Muscle of arm (tissue), 12 donors: ENCODE measurements around the gene OPRL1. TPM values are rescaled to one million over a fixed set of nuclear protein-coding genes. Genes with fewer than 3 reads are reported as not detected.

Source experiments
- DNase-seq: peaks from one replicate; pipeline ENCODE4 v3.0.0-alpha.2; 2013
- polyA plus RNA-seq, 12 donors: library from polyadenylated mRNA; unstranded; fragments of 120-200 nt; gene quantifications; one replicate each; pipeline ENCODE4 v1.2.1, GENCODE V29; 2013; ENCODE audit not compliant: insufficient read length in 12 of 12

OPRL1 gene
- polyA plus RNA-seq, 12 donors = 0.82 to 1.5 (median 1.0) TPM; not detected in 2

DNA sequence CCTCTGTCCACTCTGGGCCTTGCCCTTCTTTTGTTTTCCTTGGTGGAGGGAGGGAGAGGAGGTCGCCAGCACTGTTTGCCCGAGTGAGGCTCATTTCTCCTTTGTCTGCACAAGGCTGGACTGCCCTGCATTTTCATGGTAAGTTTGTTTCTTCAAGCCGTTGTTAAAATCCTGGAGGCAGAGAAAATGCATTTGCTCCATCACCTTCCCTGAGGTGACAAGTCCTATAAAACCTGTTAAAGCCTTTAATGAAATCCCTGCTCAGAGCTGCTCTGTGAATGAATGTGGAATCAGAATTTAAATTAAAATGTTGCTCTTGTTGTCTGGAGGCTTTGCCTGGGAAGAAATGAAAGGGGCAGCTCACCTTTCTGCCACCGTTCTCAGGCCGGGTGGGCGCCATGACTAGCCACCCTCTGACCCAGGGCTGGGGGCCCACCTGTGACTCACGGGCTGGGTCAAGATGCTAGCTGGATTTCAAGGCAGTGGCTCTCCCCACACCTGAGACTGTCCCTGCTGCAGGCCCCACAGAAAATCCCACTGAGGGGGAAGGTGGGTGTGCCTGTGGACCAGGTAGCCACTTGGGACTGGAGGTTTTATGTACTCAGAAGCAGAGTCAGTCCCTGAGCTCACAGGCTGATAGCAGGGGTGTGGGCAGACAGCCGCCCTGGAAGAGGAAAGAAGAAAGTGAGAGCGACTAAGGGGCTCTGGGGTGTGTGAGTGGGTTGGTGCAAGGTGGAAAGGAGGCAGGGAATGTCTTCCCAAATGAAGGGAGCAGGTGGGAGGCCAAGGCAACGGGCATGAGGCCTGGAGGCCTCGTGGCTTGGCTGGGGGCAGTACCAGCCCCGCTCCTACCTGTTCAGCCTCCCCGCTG is 60.4 kb downstream of the OPRL1 start:
- DNase-seq = no peak

DNA sequence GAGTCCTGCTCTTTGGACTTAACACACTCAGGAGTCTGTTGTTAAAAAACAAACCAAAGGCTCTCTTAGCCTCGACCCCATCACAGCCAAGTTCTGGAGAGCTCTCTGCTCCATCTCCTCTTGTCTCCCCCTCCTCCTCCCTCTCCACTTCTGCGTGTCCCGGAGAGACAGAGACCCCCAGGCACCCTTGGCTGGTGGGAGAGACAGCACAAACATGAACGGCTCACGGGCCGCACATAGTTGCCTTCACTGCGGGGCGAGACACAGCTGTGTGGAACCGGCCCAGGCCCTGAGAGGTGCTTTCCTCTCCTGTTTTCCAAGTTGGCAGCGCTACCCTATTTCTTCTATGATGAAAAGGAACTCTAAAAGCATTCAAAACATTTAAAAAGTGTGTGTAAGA is 61.1 kb downstream of the OPRL1 start:
- no peak for DNase-seq

DNA sequence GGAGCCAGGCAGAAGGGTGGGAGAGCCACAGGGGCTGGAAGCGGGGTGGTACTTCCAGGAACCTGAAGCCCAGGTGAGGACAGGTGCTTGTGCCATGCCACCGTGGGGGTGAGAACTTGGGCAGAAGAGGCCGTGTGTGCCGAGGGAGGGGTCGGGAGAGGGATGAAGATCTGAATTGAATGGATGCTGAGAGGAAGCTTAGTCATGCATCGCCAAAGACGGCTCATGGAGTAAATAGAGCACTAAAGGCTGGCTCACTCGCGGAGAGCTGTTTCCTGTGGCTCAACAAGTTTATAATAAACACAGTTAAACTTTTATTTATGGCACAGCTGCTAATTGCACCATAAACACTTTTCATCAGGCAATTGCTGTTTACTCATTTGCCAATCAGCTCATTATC is 62.7 kb downstream of the OPRL1 start:
- DNase-seq = no peak

DNA sequence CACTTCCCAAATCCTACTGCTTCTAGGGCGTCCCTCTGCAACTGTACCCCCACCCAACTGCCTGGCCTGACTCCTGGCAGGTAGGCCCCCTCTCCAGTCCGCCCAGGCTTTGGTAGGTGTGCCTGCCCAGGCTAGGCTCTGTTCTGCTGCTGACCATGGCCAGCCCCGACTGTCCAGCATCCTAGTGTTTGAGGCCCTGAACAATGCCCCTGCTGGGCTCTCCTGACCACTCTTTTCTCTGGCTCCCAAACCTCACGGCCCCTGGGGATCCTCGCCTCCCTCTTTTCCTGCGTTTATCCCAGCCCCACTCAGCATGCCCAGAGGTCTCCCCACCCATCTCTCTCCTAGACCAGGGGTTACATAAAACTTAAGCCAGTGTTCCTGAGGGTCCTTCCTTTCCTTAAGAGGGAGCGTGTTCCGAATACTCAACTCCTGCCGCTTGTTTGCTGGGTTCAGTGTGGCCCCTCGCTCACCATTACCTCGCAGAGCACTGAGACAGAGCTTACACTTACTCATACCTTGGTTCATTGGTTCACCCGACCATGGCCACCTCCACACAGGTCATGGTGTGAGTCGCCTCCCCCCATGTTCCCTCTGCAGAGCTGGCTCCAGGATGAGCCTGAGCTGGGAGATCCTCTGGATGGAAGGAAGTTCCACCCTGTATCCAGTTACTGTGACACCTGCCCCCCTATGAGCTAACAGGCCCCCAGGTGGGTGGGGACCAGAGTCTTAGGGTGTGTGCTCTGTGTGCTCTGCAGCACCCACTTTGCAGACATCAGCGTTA is 63.3 kb downstream of the OPRL1 start:
- no peak for DNase-seq

DNA sequence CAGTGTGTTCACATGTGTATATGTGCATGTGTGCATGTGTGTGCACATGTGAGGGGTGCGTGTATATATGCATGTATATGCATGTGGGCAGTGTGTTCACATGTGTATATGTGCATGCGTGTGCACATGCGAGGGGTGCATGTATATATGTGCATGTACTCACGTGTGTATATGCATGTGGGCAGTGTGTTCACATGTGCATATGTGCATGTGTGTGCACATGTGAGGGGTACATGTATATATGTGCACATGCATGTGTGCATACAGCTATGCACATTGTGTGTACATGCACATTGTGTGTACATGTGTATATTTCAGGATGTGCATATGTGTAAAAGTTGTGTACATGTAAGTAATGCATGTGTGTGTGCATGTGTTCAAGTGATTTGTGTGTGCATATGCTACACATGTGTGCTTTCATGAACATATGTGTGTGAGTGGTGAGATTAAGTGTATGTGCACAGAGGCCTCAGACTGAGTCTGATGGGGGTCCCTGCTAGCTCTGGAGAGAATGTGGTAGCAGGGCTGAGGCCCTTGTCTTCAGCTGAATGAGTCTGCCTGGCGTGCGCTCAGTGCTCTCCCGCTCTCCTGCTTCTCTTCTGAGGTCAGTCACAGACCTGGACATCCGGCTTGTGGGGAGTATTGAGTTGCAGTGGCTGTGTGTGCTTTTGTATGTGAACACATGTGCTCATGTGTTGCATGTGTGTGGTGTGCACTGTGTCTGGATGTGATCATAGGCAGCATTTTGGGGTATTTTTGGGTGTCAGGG is 64.4 kb downstream of the OPRL1 start:
- DNase-seq = no peak

DNA sequence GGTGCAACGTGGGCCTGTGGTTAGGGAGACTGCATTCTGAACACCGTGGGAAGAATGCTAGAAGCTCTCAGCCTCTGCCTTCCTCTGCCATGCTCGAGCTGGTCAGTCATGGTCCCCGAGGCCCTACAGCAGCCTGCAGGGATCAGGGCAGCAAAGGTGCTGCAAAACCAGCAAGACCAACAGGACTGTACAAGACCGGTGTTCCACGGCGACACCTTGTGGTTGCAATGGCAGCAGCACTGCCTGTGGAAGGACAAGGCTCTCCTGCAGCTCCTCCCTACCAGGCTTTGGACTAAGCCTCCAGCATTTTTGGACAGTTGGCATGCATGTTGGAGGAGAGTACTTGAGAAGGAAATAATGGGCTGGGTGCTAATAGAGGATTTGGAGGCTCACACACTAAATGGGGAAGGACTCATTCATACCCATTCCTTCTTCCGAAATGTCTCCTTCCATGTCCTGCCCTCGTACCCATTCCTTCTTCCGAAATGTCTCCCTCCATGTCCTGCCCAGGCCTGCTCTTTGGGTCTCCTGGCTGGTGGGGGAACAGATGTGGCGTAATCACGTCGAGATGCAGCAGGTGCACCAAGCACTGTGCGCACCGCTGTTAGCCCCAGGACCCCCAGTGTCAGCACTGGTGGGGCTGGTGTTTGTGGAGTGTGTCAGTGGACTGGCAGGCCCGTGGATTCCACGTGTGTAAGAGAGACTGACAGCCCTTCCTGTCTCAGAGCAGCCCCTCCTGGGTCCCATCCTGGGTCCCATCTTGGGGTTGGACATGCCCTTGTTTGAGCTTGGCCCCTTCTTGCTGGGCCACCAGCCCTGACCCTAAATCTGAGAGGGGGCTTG is 65.8 kb downstream of the OPRL1 start:
- DNase-seq = no peak

DNA sequence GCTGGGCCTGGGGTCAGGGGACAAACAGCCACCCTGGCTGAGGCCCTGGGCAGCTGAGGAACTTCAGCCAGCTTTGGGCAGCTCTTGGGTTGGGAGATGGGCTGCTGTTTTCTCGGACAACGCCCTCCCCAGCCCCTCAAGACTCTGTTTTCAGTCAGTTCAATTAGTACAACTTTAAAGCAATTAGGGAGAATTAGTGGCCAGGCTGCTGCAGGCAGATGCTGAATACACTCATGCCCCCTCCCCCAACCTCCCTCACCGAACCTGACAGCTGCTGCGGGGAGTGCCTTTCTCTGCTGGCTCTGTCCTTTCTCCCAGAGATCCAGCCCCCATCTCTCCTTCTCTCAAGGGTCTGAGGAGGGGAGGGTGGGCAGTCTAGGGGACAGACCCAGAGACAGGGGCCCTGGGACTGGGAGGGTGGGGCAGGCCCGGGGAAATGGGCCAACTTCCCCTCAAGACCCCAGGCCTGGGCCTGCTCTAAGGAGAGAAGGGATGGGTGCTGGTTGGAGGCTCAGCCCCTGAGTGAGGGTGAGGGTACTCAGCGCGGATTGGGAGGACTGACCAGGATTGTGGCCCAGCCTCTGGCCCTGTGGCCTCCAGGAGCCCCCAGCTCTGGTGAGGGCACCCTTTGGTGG is 66.5 kb downstream of the OPRL1 start:
- no peak for DNase-seq

DNA sequence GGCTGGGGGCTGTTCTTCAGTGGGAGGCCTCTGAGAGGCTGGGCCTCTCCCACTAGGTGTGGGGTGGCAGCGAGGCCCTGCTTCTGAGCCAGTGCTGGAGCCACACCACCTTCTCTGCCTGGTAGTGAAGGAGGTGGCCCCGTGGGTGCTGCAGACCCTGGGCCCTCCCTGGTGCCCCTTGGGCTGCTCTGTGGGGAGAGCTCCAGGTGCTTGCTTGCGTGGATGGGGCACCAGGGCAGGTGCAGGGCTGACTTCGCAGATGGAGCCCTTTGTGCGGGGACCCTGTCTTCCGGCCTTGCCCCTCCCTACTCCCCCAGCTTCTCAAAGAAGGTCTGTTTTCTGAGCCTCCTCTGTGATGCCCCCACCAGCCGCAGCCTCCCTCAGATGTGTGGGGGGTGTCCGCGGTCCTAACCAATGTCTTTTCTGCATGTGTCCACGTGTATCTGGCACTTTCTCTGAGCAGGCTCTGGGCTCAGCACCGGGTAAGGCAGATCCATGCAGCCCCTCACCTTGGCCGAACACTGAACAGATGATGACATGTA is 67.1 kb downstream of the OPRL1 start:
- no peak for DNase-seq

DNA sequence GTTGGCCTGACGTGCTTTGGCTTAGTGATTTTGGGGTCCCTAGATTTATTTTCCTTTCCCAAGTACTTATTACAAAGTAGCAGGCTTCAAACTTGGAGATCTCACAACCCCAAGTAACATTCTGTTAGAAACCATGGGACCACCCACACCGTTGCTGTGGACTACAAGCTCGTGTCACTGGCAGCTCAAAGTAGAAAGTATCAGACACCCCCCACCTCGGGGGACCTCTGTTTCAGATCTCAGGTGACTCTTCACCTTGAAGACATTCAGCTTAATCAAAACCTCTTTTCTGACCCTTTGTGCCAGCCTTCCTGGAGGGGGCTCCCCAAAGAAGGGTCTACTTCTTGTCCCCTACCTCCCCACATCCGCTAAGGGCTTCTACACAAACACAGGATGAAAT is 68.7 kb downstream of the OPRL1 start:
- DNase-seq = no peak

DNA sequence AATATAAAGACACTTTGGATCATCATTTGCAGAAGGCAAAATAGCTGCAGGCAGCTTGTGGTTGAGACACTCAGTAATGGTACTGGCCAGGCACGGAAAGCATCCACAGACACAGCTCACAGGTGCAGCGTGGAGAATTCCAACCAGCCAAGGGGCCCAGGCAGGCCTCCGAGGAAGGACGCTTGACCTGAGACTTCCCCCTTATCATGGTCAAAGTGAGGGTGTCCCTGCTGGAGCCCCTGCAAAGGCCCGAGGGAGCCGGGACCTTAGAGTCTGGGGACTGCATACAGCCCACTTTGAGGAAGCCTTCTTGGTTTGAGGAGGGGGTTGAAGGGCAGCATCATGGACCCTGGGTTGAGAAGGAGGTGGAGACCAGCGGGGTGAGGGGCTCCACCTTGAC is 69.3 kb downstream of the OPRL1 start:
- DNase-seq = no peak

DNA sequence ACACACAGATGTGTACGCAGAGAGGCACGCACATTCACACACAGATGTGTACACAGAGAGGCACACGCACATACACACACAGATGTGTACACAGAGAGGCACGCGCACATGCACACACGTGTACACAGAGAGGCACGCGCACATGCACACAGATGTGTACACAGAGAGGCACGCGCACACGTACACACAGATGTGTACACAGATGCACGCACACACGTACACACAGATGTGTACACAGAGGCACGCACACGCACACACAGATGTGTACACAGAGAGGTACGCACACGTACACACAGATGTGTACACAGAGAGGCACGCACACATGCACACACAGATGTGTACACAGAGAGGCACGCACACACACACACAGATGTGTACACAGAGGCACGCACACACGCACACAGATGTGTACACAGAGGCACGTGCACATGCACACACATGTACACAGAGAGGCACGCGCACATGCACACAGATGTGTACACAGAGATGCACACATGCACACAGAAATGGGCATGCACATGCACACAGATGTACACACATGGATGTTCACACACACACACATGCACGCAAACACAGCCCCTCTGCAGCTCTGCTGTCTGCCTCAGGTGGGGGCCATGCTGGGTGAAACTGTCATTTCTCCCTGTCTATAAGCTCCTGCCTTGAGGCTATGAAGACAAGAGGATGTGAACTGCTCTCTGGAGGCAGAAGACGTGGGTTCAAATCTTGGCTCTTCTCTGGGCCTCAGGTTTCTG is 70.1 kb downstream of the OPRL1 start:
- no peak for DNase-seq

Other genes starting within 250 kb of the OPRL1 start
- 10 to 100 TPM in 10 of 12 donors, 1 to 10 TPM in 1, not detected in 1; 9.7 to 23.8 (median 15.9) TPM for gene ZBTB46, start 248.8 kb upstream of the OPRL1 start, polyA plus RNA-seq
- gene ABHD16B, start 218.6 kb upstream of the OPRL1 start, polyA plus RNA-seq = not detected
- 10 to 100 TPM in 11 of 12 donors, not detected in 1; 69.3 to 87.5 (median 77.7) TPM for gene TPD52L2, start 214.8 kb upstream of the OPRL1 start, polyA plus RNA-seq
- 10 to 100 TPM in 11 of 12 donors, not detected in 1; 22.3 to 35.9 (median 29.6) TPM for gene DNAJC5, start 185.0 kb upstream of the OPRL1 start, polyA plus RNA-seq
- 10 to 100 TPM in 11 of 12 donors, not detected in 1; 30.4 to 59.8 (median 44.2) TPM for gene UCKL1, start 123.7 kb upstream of the OPRL1 start, polyA plus RNA-seq
- 10 to 100 TPM in 11 of 12 donors, not detected in 1; 17.8 to 29.2 (median 22.5) TPM for gene ZNF512B, start 110.2 kb upstream of the OPRL1 start, polyA plus RNA-seq
- 1 to 10 TPM in 11 of 12 donors, not detected in 1; 1.8 to 9.9 (median 2.5) TPM for gene SAMD10, start 100.4 kb upstream of the OPRL1 start, polyA plus RNA-seq
- gene PRPF6, start 99.0 kb upstream of the OPRL1 start, polyA plus RNA-seq = 10 to 100 TPM in 11 of 12 donors, not detected in 1; 39.8 to 62.5 (median 50.7) TPM
- gene C20orf204, start 43.9 kb upstream of the OPRL1 start, polyA plus RNA-seq = 1 to 10 TPM in 3 of 12 donors, under 1 TPM in 8, not detected in 1; 0.50 to 4.1 (median 0.78) TPM
- gene SOX18, start 30.4 kb upstream of the OPRL1 start, polyA plus RNA-seq = 10 to 100 TPM in 4 of 12 donors, 1 to 10 TPM in 7, not detected in 1; 5.8 to 19.3 (median 7.9) TPM
- 10 to 100 TPM in 11 of 12 donors, not detected in 1; 35.5 to 59.2 (median 42.4) TPM for gene TCEA2, start 16.9 kb upstream of the OPRL1 start, polyA plus RNA-seq
- 10 to 100 TPM in 2 of 12 donors, 1 to 10 TPM in 9, not detected in 1; 3.9 to 19.6 (median 5.0) TPM for gene RGS19, start 564 bp upstream of the OPRL1 start, polyA plus RNA-seq
- gene LKAAEAR1, start 4.3 kb downstream of the OPRL1 start, polyA plus RNA-seq = under 1 TPM in 4 of 12 donors, not detected in 8; 0.16 to 0.44 (median 0.25) TPM
- not detected for gene NPBWR2, start 27.5 kb downstream of the OPRL1 start, polyA plus RNA-seq
- gene MYT1, start 84.4 kb downstream of the OPRL1 start, polyA plus RNA-seq = under 1 TPM in 10 of 12 donors, not detected in 2; 0.04 to 0.32 (median 0.11) TPM
- 100 to 1,000 TPM in 1 of 12 donors, 10 to 100 TPM in 10, not detected in 1; 52.1 to 123 (median 80.1) TPM for gene PCMTD2, start 175.7 kb downstream of the OPRL1 start, polyA plus RNA-seq